Endothelial cell (in vitro differentiated cells): Measurements from ENCODE around the gene COPS7B. TPM values are rescaled to one million over a fixed set of nuclear protein-coding genes. Genes with fewer than 3 reads are reported as not detected.

Experiments used
- DNase-seq: peaks from one replicate; pipeline ENCODE4 v3.0.0; 2021; ENCODE audit warnings: low spot score
- H3K27ac Mint-ChIP-seq: one replicate; pipeline ENCODE4 v1.8.0; 2021; ENCODE audit warnings: mixed read lengths, inconsistent platforms; ENCODE audit not compliant: unreplicated experiment
- H3K27me3 Mint-ChIP-seq: one replicate; pipeline ENCODE4 v1.8.0; 2021; ENCODE audit warnings: mild to moderate bottlenecking, moderate library complexity, mixed read lengths, inconsistent platforms; ENCODE audit not compliant: unreplicated experiment
- H3K36me3 Mint-ChIP-seq: one replicate; pipeline ENCODE4 v1.8.0; 2021; ENCODE audit warnings: mild to moderate bottlenecking, low read depth, mixed read lengths, inconsistent platforms; ENCODE audit not compliant: unreplicated experiment
- H3K4me1 Mint-ChIP-seq: one replicate; pipeline ENCODE4 v1.8.0; 2021; ENCODE audit warnings: mild to moderate bottlenecking, mixed read lengths, inconsistent platforms; ENCODE audit not compliant: unreplicated experiment
- H3K4me3 Mint-ChIP-seq: one replicate; pipeline ENCODE4 v1.8.0; 2021; ENCODE audit warnings: mild to moderate bottlenecking, mixed read lengths, inconsistent platforms; ENCODE audit not compliant: unreplicated experiment
- H3K9me3 Mint-ChIP-seq: one replicate; pipeline ENCODE4 v1.8.0; 2021; ENCODE audit warnings: mixed read lengths, inconsistent platforms; ENCODE audit not compliant: unreplicated experiment
- total RNA-seq: library from RNA; stranded (reverse); fragmentation: NEBNext Ultra II Directional; extraction: Animal tissue kit (Norgen Biotek cat#: 25700); gene quantifications from one replicate; pipeline ENCODE4 v1.2.1, GENCODE V29; 2021; ENCODE audit not compliant: unreplicated experiment
- TF ChIP-seq, protein P1 (sequence below): fragments of 200-600 bp; sonication (generic); IDR thresholded peaks from one replicate; pipeline ENCODE4 v1.5.0; 2021; ENCODE audit warnings: antibody characterized with exemption; ENCODE audit not compliant: unreplicated experiment

Gene COPS7B
- total RNA-seq, 1 donor from 2014 or later: 55.6 TPM

DNA sequence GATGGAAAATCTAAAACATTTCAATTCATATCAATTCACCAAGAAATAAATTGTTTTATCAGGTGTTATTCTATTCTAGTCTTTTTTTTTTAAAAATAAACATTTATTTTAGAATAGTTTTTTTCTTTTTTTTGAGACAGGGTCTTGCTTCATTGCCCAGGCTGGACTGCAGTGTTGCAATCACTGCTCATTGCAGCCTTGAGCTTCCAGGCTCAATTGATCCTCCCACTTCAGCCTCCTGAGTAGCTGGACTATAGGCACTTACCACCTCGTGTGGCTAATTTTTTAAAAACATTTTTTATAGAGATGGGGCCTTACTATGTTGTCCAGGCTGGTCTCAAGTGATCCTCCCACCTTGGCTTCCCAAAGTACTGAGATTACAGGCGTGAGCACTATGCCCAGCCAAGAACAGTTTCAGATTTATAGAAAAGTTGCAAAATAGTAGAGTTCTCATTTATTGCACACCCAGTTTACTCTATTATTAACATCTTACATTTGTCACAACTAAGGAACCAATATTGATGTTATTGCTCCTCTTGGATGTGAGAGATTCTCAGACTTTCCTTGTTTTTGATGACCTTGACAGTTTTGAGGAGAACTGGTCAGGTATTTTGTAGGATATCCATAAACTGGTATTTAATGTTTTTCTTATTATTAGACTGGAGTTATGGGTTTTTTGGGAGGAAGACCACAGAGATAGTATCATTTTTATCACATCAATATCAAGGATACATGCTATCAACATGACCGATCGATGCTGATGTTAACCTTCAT lies 35.0 kb upstream of the COPS7B start:
- Mint-ChIP-seq H3K4me1 (no peaks in the 10 kb centered on the region), H3K9me3 (no peaks in the 10 kb centered on the region), H3K36me3 (no peaks in the 10 kb centered on the region), H3K27ac (no peak overlapping the region), H3K27me3 (no peaks in the 10 kb centered on the region), H3K4me3 (no peak overlapping the region)
- TF ChIP-seq, protein P1, sequence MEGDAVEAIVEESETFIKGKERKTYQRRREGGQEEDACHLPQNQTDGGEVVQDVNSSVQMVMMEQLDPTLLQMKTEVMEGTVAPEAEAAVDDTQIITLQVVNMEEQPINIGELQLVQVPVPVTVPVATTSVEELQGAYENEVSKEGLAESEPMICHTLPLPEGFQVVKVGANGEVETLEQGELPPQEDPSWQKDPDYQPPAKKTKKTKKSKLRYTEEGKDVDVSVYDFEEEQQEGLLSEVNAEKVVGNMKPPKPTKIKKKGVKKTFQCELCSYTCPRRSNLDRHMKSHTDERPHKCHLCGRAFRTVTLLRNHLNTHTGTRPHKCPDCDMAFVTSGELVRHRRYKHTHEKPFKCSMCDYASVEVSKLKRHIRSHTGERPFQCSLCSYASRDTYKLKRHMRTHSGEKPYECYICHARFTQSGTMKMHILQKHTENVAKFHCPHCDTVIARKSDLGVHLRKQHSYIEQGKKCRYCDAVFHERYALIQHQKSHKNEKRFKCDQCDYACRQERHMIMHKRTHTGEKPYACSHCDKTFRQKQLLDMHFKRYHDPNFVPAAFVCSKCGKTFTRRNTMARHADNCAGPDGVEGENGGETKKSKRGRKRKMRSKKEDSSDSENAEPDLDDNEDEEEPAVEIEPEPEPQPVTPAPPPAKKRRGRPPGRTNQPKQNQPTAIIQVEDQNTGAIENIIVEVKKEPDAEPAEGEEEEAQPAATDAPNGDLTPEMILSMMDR: no peak
- DNase-seq: no peak

DNA sequence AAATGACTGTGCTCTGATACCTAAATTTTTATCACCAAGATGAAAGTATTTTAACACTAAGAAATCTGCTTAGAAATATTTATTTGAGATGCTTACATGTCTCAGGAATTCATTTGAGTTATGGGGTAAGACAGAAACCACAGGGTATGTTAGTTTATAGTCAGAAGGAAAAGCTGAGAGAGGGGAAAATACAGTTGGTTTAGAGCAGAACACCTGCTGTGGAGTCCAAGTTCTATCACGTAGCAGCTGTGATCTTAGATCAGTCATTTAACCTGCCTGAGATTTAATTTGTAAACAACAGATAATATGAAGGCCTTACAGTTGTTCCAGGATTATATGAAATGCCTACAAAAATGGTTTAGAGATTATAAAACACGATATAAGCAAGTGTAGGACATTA lies 34.2 kb upstream of the COPS7B start:
- Mint-ChIP-seq H3K36me3 (no peaks in the 10 kb centered on the region), H3K9me3 (no peaks in the 10 kb centered on the region), H3K4me3 (no peak overlapping the region), H3K27me3 (no peaks in the 10 kb centered on the region), H3K27ac (no peak overlapping the region), H3K4me1 (no peaks in the 10 kb centered on the region)
- TF ChIP-seq, protein P1: no peak
- no peak for DNase-seq

DNA sequence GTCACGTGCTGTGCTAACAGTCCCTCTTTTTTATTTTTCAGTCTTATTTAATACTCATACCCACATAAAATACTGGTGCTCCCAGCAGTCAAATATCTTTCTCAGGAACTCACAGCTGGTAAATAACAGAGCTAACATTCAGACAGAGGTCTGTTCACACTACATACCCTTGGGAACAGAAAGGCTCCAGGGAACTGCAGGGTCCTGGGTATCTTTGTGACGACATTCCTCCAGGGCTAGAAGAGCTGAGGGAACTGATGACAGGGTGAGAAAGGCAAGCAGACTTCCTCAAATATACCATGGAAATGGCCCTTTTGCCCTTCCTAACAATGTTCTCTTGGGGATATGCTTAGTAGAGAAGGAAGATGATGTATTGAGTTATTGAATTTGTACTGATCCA lies 24.5 kb upstream of the COPS7B start:
- peaks cover 9% of the 10 kb centered on the region for H3K4me1 Mint-ChIP-seq
- TF ChIP-seq, protein P1: no peak
- H3K4me3 Mint-ChIP-seq: no peak overlapping the region
- no peak overlapping the region for H3K27ac Mint-ChIP-seq
- H3K9me3 Mint-ChIP-seq: no peaks in the 10 kb centered on the region
- H3K36me3 Mint-ChIP-seq: no peaks in the 10 kb centered on the region
- no peaks in the 10 kb centered on the region for H3K27me3 Mint-ChIP-seq
- DNase-seq: no peak

DNA sequence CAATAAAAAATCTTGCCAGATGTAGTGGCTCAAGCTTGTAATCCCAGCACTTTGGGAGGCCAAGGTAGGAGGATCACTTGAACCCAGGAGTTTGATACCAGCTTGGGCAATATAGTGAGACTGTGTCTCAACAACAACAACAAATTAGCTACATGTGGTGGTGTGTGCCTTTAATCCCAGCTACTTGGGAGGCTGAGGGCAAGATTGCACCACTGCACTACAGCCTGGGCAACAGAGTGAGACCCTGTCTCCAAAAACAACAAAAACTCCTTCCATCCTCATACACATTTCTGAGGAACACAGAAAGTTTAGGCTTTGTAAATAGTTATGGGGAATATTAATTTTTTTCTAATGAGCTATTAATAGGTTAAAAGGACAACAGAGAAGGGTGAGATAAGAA lies 22.1 kb upstream of the COPS7B start:
- Mint-ChIP-seq H3K36me3 (no peaks in the 10 kb centered on the region), H3K27ac (no peak overlapping the region)

DNA sequence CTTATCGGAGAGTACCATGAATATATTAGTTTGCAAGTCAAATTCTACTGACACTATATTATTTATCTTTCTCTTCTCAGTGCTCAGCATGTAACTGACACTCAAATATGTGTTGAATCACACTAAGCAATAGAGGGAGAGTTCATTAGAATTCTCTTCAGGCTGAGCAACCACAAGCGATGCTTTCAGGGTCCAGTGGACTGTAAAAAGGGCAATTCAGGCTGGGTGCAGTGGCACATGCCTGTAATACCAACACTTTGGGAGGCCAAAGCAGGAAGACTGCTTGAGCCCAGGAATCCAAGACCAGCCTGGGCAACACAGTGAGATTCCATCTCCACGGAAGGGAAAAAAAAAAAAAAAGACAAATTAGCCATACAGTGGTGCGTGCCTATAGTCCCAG lies 21.5 kb upstream of the COPS7B start:
- Mint-ChIP-seq H3K36me3 (no peaks in the 10 kb centered on the region), H3K27me3 (no peaks in the 10 kb centered on the region), H3K4me1 (peaks cover 9% of the 10 kb centered on the region), H3K4me3 (no peak overlapping the region), H3K9me3 (no peaks in the 10 kb centered on the region), H3K27ac (no peak overlapping the region)
- TF ChIP-seq, protein P1: no peak
- no peak for DNase-seq

More for the DNA sequence above, 22.1 kb upstream of the COPS7B start:
- Mint-ChIP-seq H3K4me1 (peaks cover 9% of the 10 kb centered on the region), H3K27me3 (no peaks in the 10 kb centered on the region), H3K4me3 (no peak overlapping the region), H3K9me3 (no peaks in the 10 kb centered on the region)
- TF ChIP-seq, protein P1: no peak
- DNase-seq: no peak
